GM19023 (cell line): Measurements from ENCODE around the gene LMX1A.

Experiments
- ATAC-seq: cut with Tn5 transposase; IDR thresholded peaks from one replicate; pipeline ENCODE4 v1.9.1; 2021; ENCODE audit warnings: mild to moderate bottlenecking, moderate library complexity; ENCODE audit not compliant: unreplicated experiment

Gene LMX1A

DNA sequence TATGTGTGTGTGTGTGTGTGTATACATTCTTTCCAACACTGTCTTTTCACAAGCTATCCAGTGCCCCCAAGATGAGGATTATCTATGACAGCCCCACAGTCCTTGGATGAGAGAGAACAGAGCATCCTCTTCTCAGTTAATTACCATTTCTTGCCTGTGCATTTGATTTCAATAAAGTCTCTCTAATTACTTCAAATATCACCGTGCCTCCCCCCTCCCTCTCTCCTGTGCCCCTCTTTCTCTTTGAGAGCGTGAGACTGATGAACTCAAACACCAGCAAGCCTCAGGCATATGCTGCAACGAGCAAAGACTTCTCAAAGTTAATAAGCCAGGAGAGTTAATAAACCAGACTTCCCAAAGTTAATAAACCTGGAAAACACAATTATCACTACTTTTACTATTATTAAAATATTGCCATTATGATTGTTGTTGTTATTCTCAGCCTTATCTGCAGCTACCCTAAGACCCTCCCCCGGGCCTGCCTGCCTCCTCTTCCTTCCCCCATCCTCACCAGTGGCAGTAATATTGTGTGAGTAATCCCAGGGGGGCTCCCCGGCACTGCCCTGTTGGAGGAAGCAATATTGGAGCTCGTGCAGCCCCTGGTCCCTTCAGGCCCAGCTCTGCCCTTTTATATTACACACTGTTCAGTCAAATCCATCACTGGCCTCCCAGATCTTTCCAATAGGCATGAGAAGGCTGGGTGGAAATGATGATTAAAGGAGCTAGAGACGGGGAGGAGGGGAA, 30.9 kb downstream of the LMX1A start:
- ATAC-seq, result no peak

DNA sequence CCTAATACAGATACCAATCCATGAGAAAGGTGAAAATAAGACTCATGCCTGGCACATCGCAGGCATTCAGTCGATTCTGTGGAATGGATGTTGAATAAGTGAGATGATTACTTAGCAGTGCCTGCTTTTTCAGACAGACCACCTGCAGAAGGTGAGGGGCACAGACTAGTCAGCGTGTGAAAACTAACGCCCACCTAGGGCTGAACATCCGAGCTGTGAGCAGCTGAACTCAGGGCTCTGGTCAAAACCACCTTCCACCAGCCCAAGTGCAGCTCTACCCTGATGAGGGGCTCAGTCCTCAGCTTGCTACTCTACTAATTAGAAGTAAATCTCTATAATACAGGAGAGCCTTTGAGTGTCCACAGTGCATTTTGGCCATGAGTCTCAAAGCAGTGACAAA, 32.5 kb downstream of the LMX1A start:
- ATAC-seq, result no peak

DNA sequence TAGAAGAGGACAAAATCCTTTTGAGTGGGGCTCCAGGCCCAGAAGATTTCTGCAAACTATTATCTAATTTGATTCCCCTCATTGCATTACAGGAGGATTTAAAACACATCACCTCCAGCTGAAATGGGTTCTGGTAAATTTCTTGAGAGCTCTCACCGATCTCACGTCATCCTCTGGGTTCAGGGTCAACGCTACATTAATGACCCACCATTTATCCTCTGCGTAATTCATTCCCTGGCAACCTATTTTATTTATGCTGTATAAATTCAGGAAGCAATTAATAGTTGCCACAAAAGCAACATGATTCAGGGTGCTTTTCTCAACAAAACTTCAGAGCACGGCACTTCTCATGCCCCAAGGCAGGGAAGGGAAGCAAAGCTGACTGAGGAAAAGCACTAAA, 38.9 kb downstream of the LMX1A start:
- no peak for ATAC-seq

DNA sequence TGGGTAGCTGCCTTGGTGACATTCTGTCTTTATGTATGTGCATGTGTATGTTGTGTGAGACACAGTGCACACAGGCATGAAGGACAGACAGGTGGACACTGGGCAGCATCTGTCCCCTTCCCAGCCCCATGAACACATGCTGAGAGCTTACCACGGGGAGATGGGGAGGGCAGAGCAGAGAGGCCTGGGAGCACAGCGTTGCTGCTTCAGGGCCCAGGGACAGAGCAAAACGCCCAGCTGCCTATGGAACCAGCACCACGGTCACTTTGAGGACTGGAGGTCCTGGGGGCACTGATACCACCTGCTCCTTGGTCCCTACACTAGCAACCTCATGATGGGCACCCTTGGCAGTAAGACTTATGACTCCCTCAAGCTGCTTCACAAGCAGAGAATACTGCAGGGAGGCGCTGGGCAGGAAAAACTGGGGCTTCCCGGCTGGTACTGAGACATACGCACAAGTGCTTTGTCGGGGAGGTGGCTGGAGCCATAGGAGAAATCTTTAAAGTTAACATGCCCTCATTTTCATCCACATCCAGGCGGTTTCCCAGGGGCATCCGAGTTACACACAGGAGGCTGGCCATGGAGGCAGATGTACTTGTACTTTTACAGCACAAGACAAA, 40.3 kb downstream of the LMX1A start:
- no peak for ATAC-seq

DNA sequence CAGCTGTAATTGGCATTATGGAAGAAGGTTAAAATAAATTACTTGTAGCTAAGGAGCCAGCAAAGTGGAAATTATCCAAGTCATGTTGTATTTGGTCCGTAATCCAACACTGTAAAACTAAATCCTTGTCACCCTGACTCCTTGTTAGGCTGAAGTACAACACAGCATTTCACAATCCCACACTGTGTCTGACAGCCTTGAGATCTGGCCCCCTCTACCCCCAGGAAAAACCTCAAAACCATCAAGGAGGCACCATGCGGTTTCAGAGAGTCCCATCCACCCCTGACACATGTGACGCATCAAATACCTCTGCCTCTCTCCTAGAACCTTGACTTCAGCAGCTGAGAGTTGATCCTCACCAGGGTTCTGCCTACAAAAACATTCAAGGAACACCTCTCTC, 41.0 kb downstream of the LMX1A start:
- ATAC-seq, result no peak

DNA sequence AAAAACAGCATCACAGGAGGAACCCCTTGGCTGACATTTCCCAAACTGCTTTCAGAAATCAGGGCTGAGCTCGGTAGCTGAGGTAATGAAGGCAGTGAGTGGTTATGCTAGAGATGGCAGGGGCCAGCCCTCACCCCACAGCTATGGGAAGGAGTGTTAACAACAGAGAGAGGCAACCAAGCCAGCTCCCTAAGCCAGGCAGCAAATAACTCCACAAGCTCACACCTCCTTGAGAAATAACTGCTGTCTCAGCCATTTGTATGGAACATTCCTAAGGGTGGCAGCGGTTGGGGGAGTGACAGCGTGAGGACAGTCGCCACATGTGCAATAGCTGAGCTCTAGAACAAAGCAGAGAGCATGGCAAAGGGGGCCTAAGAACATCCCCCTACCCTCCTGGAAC, 42.6 kb downstream of the LMX1A start:
- ATAC-seq, result no peak

DNA sequence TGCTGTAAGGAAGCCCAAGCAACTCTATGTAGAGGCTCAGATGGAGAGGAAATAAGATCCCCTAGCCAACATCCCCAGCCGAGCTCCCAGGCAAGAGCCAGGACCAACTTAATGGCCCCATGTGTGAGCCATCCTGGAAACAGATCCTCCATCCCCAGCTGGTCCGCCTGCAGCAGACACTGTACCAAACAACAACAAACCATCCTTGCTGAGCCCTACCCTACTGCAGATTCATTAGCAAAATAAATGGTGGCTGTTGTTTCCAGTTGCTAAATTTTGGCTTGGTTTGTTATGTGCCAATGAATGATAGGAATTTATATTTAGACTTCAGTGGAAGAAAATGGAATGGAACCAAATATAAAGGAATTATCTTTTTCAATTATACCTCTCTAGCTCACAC, 43.9 kb downstream of the LMX1A start:
- no peak for ATAC-seq

DNA sequence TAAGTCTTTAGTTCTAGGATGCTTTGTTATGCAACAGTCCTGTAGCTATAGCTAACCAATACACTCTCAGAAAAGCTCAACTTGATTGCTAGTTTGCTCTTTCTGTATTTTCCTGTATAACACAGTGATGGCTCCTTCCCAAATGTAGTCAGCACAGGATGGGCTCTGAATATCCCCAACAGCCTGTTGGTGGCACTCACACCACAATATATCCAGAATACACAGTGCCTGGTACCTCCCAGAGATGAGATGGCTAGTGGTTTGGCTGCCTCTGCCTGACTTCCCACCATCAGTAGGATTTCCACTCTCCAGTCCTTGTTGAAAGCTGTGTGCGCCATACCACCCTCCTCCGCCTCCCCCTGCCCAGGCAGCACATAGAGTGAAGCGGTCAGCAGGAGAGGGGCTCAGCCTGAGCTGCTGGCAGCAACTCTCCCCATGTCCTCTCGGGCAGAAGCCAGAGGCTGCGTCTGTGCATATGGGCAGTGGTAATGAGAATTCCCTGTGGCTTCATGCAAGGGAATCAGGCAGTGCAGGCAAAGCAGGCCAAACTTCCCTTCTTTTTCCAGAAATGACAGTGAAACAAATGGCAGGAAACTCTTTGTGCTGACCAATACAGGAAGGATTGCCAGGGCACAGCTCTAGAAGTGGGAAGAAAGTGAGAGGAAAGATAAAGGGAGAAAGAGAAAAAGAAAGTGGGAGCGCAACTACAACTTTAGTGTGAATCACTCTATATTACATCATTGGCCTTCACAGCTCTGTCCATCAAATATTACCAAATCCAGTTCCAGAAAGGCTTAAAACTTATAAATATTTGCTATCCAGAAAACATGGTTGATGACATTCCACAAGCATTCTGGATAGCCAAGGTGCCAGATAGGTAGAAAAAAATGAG, 49.7 kb downstream of the LMX1A start:
- no peak for ATAC-seq

DNA sequence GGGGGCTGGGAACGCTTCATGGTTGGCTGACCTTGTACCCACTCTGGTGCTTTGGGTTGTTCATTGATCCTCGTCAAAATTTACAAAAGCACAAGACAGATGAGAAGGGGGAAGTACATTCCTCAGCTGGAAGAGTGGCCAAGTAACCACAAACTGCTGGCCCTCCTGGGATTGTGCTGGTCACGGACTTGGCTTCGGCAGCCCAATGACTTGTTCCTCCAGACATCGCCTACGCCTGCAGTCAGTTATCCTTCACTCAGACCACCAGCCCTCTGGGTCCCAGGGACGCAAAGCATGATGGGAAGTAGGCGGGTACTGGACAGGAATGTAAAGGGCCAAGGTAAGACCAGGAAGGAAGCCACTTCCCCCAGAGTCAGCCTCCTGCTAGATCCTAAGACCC, 53.1 kb downstream of the LMX1A start:
- ATAC-seq, result no peak

DNA sequence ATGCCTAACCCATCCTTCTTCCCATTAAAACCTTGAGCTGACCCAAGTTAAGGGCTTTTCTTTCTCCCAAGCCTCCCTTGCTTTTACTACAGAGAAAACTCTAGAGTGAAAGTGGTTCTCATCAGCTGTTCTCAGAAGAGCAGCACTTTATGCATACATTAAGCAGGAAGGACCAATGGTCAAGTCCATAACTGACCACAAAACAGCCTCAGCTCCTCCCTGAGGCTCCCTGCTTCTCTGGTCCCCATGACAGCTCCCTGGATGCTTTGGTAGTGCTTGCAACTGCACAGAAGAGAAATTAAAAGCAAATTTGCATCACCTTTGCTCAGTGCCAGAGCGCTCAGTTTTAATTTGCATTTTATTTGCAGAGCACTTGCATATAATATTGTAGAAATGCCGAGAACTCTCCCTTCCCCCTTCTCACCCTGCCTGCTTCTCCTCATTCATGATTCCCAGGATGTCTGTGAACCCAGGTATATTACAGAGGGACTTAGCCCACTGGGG, 56.1 kb downstream of the LMX1A start:
- no peak for ATAC-seq

DNA sequence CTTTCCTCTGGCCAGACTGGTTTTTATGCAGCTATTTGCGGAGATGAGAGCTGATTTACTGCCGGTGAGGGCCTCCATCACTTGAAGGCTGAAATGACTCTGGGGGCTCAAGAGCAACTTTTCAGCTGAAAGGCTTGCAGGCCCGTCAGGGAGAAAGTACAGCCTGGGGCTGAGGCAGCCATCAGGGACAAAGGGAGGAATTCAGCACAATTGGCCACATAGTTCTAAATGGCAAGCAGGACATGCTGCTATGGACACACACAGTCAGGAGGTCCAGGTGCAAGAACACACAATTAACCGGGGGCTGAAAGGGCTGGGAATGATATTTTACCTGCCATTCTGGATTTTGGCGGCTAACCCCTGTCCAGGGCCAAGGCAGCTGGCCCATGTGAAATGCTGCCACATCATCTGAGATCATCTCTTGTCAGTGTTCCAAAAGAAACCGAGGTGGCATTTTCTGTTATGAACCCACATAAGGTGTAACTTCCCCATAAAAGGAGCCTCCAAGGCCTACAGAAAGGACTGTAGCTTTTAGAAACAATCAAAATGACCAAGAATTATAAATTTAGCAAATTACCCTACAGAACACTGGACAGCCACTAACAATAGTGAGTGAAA, 58.2 kb downstream of the LMX1A start:
- no peak for ATAC-seq

DNA sequence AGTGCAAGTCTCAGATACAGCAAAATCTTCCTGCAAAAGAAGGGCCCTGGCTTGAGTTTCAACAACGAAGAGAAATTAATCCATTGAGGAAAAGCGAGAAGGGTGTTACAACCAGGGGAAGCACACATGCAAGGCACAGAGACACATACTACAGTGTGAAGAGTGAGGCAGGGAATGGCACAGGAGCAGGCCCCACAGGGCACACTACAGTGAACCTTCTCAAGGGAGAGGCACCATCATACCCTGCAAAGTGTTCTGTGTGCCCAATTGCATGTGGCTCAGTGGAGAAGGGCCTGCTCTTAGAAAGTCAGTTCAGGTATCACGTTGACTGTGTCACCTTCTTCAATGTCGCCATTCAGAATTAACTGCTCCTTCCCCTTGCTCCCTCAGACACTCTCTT, 60.3 kb downstream of the LMX1A start:
- ATAC-seq, result no peak

DNA sequence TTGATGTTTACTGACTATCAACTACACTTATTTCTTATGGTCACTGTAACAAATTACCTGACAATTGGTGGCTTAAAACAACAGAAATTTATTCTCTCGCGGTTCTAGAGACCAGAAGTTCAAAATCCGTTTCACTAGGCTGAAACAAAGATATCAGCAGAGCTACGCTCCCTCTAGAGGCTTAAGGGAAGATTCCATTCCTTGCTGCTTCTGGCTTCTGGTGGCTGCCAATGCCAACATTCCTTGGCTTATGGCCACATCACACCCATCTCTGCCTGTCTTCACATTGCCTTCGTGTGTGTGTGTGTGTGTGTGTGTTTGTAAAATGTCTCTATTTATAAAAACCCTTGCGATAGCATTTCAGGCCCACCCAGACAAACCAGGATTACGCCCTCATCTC, 66.4 kb downstream of the LMX1A start:
- no peak for ATAC-seq

DNA sequence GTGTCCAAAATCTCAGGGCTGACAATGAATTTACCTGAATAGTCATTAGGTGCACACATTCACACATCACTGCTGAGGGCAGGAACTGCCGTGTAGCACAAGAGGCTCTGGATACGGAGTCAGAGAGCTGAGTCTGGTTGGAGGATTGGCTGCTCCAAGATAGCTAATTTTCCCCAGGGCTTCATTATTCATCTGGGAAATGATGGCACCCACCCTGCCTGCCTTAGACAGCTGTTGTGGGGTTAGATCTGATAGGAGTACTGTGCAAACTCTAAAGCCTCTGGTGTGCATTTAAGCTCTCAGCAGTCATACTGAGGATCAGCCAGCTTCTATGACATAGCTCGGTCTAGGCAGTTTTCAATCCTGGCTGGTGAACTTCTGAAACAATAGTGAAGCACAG, 67.0 kb downstream of the LMX1A start:
- ATAC-seq, result no peak

DNA sequence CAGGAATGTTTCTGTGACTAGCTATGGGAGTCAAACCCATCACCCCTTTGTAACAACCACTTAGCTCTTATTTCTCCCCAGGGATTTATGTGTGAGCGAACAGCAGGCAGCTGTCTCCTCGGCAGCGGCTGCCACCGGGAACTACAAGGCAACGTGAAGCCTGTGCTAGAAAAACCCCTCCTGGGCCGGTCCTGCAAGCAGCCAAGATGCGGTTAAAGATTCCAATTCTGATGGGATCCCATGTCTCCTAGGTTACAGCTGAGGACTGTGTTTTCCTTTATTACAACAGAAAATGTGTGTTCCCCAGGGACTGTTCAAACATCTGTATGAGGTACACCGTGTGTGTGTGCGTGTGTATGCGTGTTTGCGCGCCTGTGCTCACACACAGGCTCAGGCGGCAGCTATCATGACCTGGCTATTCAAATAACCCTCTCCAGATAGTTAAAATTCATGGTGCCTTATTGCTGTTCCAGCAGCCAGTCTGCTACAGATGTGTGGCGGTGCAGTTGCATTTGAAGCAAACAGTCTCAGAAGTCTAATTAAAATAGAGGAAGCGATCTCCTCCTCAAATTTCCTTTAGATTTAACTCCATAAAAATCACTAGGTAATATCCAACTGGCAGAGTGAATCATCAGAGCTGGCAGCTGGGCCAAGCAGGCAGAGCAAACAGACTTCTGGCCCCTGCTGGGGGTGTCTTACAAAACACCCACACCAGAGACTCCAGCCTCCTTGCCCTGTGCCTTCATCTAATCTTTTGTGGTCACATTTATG, 68.0 kb downstream of the LMX1A start:
- ATAC-seq, result no peak

DNA sequence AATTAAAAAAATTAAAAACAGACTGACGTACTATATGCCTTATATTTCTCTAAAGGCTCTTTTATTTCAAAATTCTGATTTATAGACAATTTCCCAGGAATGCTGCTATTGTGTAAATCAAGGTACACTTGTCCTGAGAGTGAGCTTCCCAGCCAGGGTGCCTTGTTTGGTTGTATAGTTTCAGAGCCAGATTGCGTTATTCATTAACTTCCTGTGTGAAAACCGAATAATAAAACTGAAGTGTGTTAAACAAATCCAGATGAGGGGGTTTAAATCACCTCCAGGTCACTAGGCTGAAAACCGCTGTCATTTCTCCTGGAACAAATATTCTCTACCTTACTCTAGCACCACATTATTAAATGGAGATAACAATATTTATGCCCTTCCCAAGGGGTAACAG, 68.7 kb downstream of the LMX1A start:
- no peak for ATAC-seq

DNA sequence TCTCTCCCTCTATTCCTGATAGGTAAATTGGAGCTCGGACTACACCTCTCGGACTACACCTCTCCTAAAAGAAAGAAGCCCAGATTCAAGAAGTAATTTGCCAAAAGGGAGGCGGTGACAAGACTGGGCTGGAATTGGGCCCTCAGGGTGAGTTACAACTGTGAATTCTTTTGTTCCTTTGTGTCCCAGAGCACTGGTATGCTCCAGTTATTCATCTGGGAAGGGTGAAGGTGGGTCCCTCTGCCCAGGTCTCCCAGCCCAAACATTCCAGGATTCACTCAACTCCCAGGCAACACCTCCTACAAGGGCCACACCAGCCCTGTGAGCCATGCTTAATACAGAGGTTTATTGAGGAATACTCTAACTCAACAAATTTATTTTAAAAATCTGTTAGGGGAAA, 69.2 kb downstream of the LMX1A start:
- ATAC-seq, result no peak

DNA sequence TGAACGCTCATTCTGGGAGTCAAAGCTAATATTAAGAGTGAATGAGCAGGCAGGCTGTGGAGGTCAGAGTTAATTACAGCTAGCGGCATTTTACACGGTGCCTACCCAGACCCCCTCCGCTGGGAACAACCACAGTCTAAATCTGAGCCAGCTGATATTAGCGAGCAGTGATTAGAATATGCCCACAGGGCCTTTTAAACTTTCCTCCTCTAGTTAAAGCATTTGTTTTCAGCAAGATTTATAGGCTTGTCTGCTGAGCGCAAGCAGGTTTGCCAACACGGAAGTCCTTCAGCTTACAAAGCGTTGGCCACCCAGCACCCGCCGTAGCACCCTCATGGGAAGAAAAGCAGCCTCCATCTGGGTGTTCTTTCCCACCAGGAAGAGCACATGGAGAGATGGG, 72.1 kb downstream of the LMX1A start:
- ATAC-seq, result no peak

DNA sequence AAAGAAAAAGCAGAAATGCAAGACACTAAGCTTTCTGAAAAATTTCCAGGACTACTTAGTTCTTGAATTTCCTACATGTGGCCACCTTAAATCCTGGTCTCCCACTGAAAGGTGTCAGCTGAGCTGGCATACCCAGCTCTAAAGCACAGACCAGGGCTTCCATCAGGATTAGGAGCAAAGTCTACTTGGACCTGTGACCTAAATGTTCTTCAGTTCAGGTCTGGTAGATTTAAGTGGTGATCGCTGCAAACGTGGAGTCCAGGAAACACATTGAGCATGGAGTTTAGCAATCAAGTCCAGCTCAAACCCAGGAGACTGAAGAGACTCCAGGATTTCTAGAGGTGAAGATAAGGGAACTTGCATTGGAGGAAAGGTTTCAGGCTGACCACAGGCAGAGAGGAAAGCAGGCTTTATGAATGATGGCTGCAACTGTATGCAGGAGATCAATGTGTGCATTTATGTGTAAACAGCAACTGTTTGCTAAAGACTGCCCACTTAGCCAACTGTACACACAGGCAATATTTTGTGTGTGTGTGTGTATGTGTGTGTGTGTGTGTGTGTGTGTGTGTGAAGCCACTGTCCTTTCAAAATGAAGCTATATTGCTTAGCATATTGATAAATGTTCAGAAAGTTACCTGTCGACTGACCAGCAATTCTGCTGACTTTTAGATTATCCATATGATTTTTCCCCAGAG, 75.2 kb downstream of the LMX1A start:
- ATAC-seq, result no peak

DNA sequence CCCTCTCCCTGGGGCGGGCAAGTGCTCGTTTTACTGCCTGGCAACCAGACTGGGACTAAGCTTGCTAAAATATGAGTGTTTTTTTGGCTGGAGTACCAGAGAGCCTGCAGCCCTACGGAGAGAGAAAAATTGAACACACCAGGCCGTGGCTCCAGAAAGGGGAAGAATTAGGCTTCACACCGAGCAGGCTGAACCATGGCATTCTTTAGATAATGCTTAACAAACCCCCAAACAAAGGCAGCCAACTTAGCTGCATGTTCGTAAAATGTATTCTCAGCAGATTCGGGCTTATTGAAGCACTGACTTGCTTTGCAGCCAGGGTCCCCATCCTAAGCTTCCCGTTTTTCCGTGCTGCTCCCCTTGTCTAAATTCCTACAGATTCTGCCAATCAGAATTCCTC, 76.6 kb downstream of the LMX1A start:
- ATAC-seq, result no peak
